GM23338 (cell line): ENCODE measurements around the gene LMF1. TPM values are rescaled to one million over a fixed set of nuclear protein-coding genes. Genes with fewer than 3 reads are reported as not detected.

Experiments
- ATAC-seq: fragments of 200-7000 bp; cut with Tn5 transposase; 3 replicates; pipeline ENCODE4 v1.9.1; 2020
- DNase-seq: peaks from one replicate; pipeline ENCODE4 v3.0.0-alpha.2; 2015; ENCODE audit warnings: low spot score
- H2AFZ ChIP-seq: fragments of 200-600 bp; sonication (generic); 2 replicates; pipeline ENCODE4 v1.8.0; 2016; ENCODE audit warnings: antibody characterized with exemption, mild to moderate bottlenecking, moderate library complexity
- H3F3A ChIP-seq: fragments of 200-600 bp; sonication (generic); replicated peaks from 2 replicates; pipeline ENCODE4 v1.8.0; 2017; ENCODE audit warnings: antibody characterized with exemption, mixed run types, low read depth
- H3K27ac ChIP-seq: fragments of 200-600 bp; sonication (generic); 2 replicates; pipeline ENCODE4 v1.6.1; 2016; ENCODE audit warnings: low read depth
- H3K27me3 ChIP-seq: fragments of 200-600 bp; sonication (generic); 2 replicates; pipeline ENCODE4 v1.8.0; 2016; ENCODE audit warnings: mild to moderate bottlenecking, mixed run types, moderate library complexity; ENCODE audit not compliant: insufficient read depth
- H3K36me3 ChIP-seq: fragments of 200-600 bp; sonication (generic); 2 replicates; pipeline ENCODE4 v1.8.0; 2016; ENCODE audit warnings: mild to moderate bottlenecking; ENCODE audit not compliant: insufficient read depth
- H3K4me1 ChIP-seq: fragments of 200-600 bp; sonication (generic); 2 replicates; pipeline ENCODE4 v1.8.0; 2016; ENCODE audit warnings: mild to moderate bottlenecking, moderate library complexity; ENCODE audit not compliant: insufficient read depth
- H3K4me2 ChIP-seq: fragments of 200-600 bp; sonication (generic); 2 replicates; pipeline ENCODE4 v1.7.1; 2017; ENCODE audit warnings: mixed run types
- H3K4me3 ChIP-seq: fragments of 200-600 bp; sonication (generic); 2 replicates; pipeline ENCODE4 v1.6.1; 2016; ENCODE audit warnings: mixed run types
- H3K79me2 ChIP-seq: fragments of 200-600 bp; sonication (generic); replicated peaks from 2 replicates; pipeline ENCODE4 v1.8.0; 2017; ENCODE audit warnings: mild to moderate bottlenecking; ENCODE audit not compliant: insufficient read depth
- H3K9me2 ChIP-seq: fragments of 200-600 bp; sonication (generic); 2 replicates; pipeline ENCODE4 v1.8.0; 2017; ENCODE audit not compliant: insufficient read depth
- H4K20me1 ChIP-seq: fragments of 200-600 bp; sonication (generic); replicated peaks from 2 replicates; pipeline ENCODE4 v1.8.0; 2017; ENCODE audit warnings: mild to moderate bottlenecking; ENCODE audit not compliant: insufficient read depth
- H3K27ac Mint-ChIP-seq: 2 replicates; pipeline ENCODE4 v1.8.0; 2020; ENCODE audit warnings: inconsistent platforms, mild to moderate bottlenecking, moderate library complexity, mixed read lengths
- H3K27me3 Mint-ChIP-seq: 3 replicates; pipeline ENCODE4 v1.8.0; 2022; ENCODE audit warnings: low read depth, mild to moderate bottlenecking, moderate library complexity, mixed read lengths, inconsistent platforms; ENCODE audit not compliant: insufficient read depth, poor library complexity
- H3K36me3 Mint-ChIP-seq: 3 replicates; pipeline ENCODE4 v1.8.0; 2021; ENCODE audit warnings: low read depth, mild to moderate bottlenecking, inconsistent platforms, moderate library complexity, mixed read lengths
- H3K4me1 Mint-ChIP-seq: 3 replicates; pipeline ENCODE4 v1.8.0; 2020; ENCODE audit warnings: mild to moderate bottlenecking, inconsistent platforms, mixed read lengths
- H3K4me3 Mint-ChIP-seq: 3 replicates; pipeline ENCODE4 v1.8.0; 2021; ENCODE audit warnings: moderate library complexity, mild to moderate bottlenecking, inconsistent platforms, mixed read lengths
- H3K9me3 Mint-ChIP-seq: 3 replicates; pipeline ENCODE4 v1.8.0; 2020; ENCODE audit warnings: moderate library complexity, mild to moderate bottlenecking, inconsistent platforms, mixed read lengths
- CREB1 ChIP-seq: fragments of 250-450 bp; sonication (Bioruptor Pico); IDR thresholded peaks from 2 replicates; pipeline ENCODE4 v1.5.0; 2020; ENCODE audit warnings: low read depth, mild to moderate bottlenecking, moderate library complexity
- CTCF ChIP-seq, 2 experiments: fragments of 200-600 bp in 1 of 2; sonication (generic) in 1 of 2; conservative IDR thresholded peaks; 2 replicates each; pipeline versions ENCODE4 v1.5.1 to v1.6.1; 2016 to 2017; ENCODE audit warnings: antibody characterized with exemption in 2 of 2, low read depth in 2 of 2, mild to moderate bottlenecking in 2 of 2, moderate library complexity in 1 of 2
- EZH2 ChIP-seq: fragments of 200-600 bp; sonication (generic); IDR thresholded peaks from one replicate; pipeline ENCODE4 v1.8.0; 2017; ENCODE audit warnings: antibody characterized with exemption, mild to moderate bottlenecking, low read depth; ENCODE audit not compliant: unreplicated experiment
- EZH2phosphoT487 ChIP-seq: fragments of 200-600 bp; sonication (generic); IDR thresholded peaks from one replicate; pipeline ENCODE4 v1.8.1; 2018; ENCODE audit warnings: antibody characterized with exemption; ENCODE audit not compliant: unreplicated experiment
- JUNB ChIP-seq: IDR thresholded peaks from one replicate; pipeline ENCODE4 v1.6.1; 2016; ENCODE audit warnings: antibody characterized with exemption; ENCODE audit not compliant: unreplicated experiment
- NANOG ChIP-seq: IDR thresholded peaks from 2 replicates; pipeline ENCODE4 v1.6.1; 2016; ENCODE audit warnings: antibody characterized with exemption, borderline replicate concordance
- POLR2AphosphoS5 ChIP-seq: IDR thresholded peaks from 2 replicates; pipeline ENCODE4 v1.6.1; 2016; ENCODE audit warnings: antibody characterized with exemption, low read depth
- REST ChIP-seq: IDR thresholded peaks from one replicate; pipeline ENCODE4 v1.6.1; 2018; ENCODE audit warnings: antibody characterized with exemption; ENCODE audit not compliant: unreplicated experiment
- STAT1 ChIP-seq: IDR thresholded peaks from one replicate; pipeline ENCODE4 v1.6.1; 2016; ENCODE audit warnings: antibody characterized with exemption; ENCODE audit not compliant: unreplicated experiment
- ZNF114 ChIP-seq: fragments of 250-450 bp; sonication (Bioruptor Pico); IDR thresholded peaks from 2 replicates; pipeline ENCODE4 v1.5.0; 2020; ENCODE audit warnings: mild to moderate bottlenecking, moderate library complexity
- ZNF331 ChIP-seq: fragments of 250-450 bp; sonication (Bioruptor Pico); IDR thresholded peaks from 2 replicates; pipeline ENCODE4 v1.5.0; 2020; ENCODE audit warnings: low read depth, mild to moderate bottlenecking, moderate library complexity
- polyA plus RNA-seq: library from polyadenylated mRNA; unstranded; fragments of >200 nt; fragmentation: Nextera tagmentation; extraction: Ambion mirVana; gene quantifications from 2 replicates; pipeline ENCODE4 v1.2.1, GENCODE V29; 2016
- total RNA-seq: library from RNA; depleted of rRNA; stranded (reverse); fragments of >200 nt; shearing (Covaris generic); gene quantifications from 2 replicates; pipeline ENCODE4 v1.2.3, GENCODE V29; 2014
- TF ChIP-seq, protein P1 (sequence below): IDR thresholded peaks from 2 replicates; pipeline ENCODE4 v1.6.1; 2016; ENCODE audit warnings: antibody characterized with exemption
- TF ChIP-seq, protein P2 (sequence below): fragments of 250-450 bp; sonication (Bioruptor Pico); IDR thresholded peaks from 2 replicates; pipeline ENCODE4 v1.5.0; 2020; ENCODE audit warnings: mild to moderate bottlenecking, moderate library complexity

LMF1 gene
- total and polyA plus RNA-seq, 2 experiments from 2014 or later: 4.2 to 10.1 TPM

DNA sequence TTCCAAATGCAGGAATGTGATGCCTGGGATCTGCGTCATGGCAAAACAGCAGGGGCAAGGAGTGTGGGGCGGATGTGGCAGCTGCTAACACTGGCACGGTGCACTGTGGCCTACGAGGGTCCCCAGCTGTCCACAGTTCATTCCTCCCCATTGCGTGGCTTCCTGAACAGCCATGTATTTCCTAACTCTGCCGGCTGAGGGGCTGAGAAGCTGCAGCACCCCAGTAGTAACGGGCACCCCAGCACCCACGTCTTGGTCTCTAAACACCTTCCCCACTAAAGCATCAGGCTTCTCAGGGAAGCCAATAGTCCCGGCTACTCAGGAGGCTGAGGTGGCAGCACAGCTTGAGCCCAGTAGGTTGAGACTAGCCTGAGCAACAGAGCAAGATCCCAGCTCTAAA is 47.6 kb downstream of the LMF1 start (continued):
- no peak for TF ChIP-seq EZH2

DNA sequence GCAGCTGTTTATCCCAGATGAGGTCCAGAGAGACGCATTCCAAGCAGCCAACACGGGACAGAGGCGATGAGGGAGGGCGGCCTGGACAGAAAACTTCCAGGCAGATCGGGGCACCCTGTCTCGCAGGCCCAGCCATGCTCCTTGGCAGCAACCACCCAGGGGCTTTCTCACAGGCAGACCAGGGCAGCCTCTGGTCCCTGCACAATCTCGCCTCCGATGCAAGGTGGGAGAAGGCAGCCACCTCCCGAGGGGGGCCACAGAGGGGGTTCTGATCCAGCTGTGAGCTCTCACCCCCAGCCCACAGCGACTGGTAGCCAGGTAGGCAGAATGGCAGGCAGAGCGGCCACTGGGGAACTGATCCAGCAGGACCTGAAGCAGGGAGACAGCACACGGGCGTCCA is 48.7 kb downstream of the LMF1 start:
- Histone ChIP-seq H3K79me2 (no peaks in the 10 kb centered on the region), H3K27me3 (no peaks in the 10 kb centered on the region), H3K9me2 (0 out of 2 replicates have a peak, but pooled peaks cover 2% of the 10 kb centered on the region), H4K20me1 (no peaks in the 10 kb centered on the region), H3K4me3 (no peak overlapping the region), H2AFZ (no peak overlapping the region), H3K36me3 (0 out of 2 replicates have a peak, but pooled peaks cover 5% of the 10 kb centered on the region), H3K4me2 (no peak overlapping the region), H3K4me1 (no peaks in the 10 kb centered on the region), H3F3A (peaks cover 6% of the 10 kb centered on the region; the same call in 1 of the 2 replicates), H3K27ac (no peak overlapping the region)
- TF ChIP-seq ZNF331: no peak
- TF ChIP-seq ZNF114 (CRISPR knock-in tag): no peak
- TF ChIP-seq REST: no peak
- TF ChIP-seq, protein P1, sequence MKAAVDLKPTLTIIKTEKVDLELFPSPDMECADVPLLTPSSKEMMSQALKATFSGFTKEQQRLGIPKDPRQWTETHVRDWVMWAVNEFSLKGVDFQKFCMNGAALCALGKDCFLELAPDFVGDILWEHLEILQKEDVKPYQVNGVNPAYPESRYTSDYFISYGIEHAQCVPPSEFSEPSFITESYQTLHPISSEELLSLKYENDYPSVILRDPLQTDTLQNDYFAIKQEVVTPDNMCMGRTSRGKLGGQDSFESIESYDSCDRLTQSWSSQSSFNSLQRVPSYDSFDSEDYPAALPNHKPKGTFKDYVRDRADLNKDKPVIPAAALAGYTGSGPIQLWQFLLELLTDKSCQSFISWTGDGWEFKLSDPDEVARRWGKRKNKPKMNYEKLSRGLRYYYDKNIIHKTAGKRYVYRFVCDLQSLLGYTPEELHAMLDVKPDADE: no peak
- TF ChIP-seq STAT1: no peak
- TF ChIP-seq EZH2: no peak
- TF ChIP-seq POLR2AphosphoS5: no peak
- TF ChIP-seq, protein P2, sequence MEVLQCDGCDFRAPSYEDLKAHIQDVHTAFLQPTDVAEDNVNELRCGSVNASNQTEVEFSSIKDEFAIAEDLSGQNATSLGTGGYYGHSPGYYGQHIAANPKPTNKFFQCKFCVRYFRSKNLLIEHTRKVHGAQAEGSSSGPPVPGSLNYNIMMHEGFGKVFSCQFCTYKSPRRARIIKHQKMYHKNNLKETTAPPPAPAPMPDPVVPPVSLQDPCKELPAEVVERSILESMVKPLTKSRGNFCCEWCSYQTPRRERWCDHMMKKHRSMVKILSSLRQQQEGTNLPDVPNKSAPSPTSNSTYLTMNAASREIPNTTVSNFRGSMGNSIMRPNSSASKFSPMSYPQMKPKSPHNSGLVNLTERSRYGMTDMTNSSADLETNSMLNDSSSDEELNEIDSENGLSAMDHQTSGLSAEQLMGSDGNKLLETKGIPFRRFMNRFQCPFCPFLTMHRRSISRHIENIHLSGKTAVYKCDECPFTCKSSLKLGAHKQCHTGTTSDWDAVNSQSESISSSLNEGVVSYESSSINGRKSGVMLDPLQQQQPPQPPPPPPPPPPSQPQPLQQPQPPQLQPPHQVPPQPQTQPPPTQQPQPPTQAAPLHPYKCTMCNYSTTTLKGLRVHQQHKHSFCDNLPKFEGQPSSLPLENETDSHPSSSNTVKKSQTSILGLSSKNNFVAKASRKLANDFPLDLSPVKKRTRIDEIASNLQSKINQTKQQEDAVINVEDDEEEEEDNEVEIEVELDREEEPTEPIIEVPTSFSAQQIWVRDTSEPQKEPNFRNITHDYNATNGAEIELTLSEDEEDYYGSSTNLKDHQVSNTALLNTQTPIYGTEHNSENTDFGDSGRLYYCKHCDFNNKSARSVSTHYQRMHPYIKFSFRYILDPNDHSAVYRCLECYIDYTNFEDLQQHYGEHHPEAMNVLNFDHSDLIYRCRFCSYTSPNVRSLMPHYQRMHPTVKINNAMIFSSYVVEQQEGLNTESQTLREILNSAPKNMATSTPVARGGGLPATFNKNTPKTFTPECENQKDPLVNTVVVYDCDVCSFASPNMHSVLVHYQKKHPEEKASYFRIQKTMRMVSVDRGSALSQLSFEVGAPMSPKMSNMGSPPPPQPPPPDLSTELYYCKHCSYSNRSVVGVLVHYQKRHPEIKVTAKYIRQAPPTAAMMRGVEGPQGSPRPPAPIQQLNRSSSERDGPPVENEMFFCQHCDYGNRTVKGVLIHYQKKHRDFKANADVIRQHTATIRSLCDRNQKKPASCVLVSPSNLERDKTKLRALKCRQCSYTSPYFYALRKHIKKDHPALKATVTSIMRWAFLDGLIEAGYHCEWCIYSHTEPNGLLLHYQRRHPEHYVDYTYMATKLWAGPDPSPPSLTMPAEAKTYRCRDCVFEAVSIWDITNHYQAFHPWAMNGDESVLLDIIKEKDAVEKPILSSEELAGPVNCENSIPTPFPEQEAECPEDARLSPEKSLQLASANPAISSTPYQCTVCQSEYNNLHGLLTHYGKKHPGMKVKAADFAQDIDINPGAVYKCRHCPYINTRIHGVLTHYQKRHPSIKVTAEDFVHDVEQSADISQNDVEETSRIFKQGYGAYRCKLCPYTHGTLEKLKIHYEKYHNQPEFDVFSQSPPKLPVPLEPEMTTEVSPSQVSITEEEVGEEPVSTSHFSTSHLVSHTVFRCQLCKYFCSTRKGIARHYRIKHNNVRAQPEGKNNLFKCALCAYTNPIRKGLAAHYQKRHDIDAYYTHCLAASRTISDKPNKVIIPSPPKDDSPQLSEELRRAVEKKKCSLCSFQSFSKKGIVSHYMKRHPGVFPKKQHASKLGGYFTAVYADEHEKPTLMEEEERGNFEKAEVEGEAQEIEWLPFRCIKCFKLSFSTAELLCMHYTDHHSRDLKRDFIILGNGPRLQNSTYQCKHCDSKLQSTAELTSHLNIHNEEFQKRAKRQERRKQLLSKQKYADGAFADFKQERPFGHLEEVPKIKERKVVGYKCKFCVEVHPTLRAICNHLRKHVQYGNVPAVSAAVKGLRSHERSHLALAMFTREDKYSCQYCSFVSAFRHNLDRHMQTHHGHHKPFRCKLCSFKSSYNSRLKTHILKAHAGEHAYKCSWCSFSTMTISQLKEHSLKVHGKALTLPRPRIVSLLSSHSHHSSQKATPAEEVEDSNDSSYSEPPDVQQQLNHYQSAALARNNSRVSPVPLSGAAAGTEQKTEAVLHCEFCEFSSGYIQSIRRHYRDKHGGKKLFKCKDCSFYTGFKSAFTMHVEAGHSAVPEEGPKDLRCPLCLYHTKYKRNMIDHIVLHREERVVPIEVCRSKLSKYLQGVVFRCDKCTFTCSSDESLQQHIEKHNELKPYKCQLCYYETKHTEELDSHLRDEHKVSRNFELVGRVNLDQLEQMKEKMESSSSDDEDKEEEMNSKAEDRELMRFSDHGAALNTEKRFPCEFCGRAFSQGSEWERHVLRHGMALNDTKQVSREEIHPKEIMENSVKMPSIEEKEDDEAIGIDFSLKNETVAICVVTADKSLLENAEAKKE: no peak
- no peak for TF ChIP-seq NANOG
- TF ChIP-seq CTCF (conservative IDR thresholded peaks at IDR 0.05; ENCODE audit: low read depth in 2 of 2): no peak
- no peak for TF ChIP-seq CREB1 (CRISPR knock-in tag)
- TF ChIP-seq JUNB: no peak
- no peak for TF ChIP-seq EZH2phosphoT487
- H3K9me3 Mint-ChIP-seq: peaks cover 51% of the 10 kb centered on the region
- no peaks in the 10 kb centered on the region for H3K4me1 Mint-ChIP-seq
- no peak overlapping the region for H3K27ac Mint-ChIP-seq
- DNase-seq: no peak
- no peak for ATAC-seq
- no peaks in the 10 kb centered on the region for H3K27me3 Mint-ChIP-seq
- H3K36me3 Mint-ChIP-seq: peaks cover 29% of the 10 kb centered on the region
- H3K4me3 Mint-ChIP-seq: no peak overlapping the region
